H1 (cell line): ENCODE measurements around the gene PCDHGB5. TPM values are rescaled to one million over a fixed set of nuclear protein-coding genes. Genes with fewer than 3 reads are reported as not detected.

ENCODE experiments used
- BRCA1 ChIP-seq: IDR thresholded peaks from 2 replicates; pipeline ENCODE4 v1.6.1; 2012; ENCODE audit warnings: low read depth, low read length, improper control_type of control experiment
- CBX5 ChIP-seq: fragments of 300-800, 300-1000 bp; sonication (generic); IDR thresholded peaks from 2 replicates; pipeline ENCODE4 v1.7.1; 2016; ENCODE audit warnings: antibody characterized with exemption, low read length, low read depth
- CBX8 ChIP-seq: fragments of 300-800, 300-1000 bp; sonication (generic); IDR thresholded peaks from 2 replicates; pipeline ENCODE4 v1.7.1; 2016; ENCODE audit warnings: low read depth, low read length, borderline replicate concordance
- CREB1 ChIP-seq: IDR thresholded peaks from 2 replicates; pipeline ENCODE4 v1.6.1; 2012; ENCODE audit warnings: inconsistent platforms
- CTBP2 ChIP-seq: IDR thresholded peaks from 2 replicates; pipeline ENCODE4 v1.7.0; 2011; ENCODE audit warnings: borderline replicate concordance, mild to moderate bottlenecking, moderate library complexity, mixed read lengths, low read length; ENCODE audit not compliant: insufficient read depth, insufficient read length
- EZH2 ChIP-seq: fragments of 200-600 bp; sonication (generic); IDR thresholded peaks from 2 replicates; pipeline ENCODE4 v1.7.1; 2012; ENCODE audit warnings: low read depth, mild to moderate bottlenecking, moderate library complexity, low read length, inconsistent platforms; ENCODE audit not compliant: severe bottlenecking
- MAFK ChIP-seq: IDR thresholded peaks from 2 replicates; pipeline ENCODE4 v1.6.1; 2012; ENCODE audit warnings: low read depth, mild to moderate bottlenecking, improper control_type of control experiment, low read length
- POLR2AphosphoS5 ChIP-seq: IDR thresholded peaks from 2 replicates; pipeline ENCODE4 v1.6.1; 2011; ENCODE audit warnings: low read depth, low read length
- RAD21 ChIP-seq, 2 experiments: IDR thresholded peaks in 1 of 2; conservative IDR thresholded peaks in 1 of 2; 2 replicates each; pipeline ENCODE4 v1.6.1; 2011; ENCODE audit warnings: low read depth in 2 of 2, low read length in 2 of 2, improper control_type of control experiment in 1 of 2, inconsistent platforms in 1 of 2, mild to moderate bottlenecking in 1 of 2, moderate library complexity in 1 of 2
- SP2 ChIP-seq: IDR thresholded peaks from 2 replicates; pipeline ENCODE4 v1.6.1; 2012; ENCODE audit warnings: mild to moderate bottlenecking, low read length, inconsistent platforms
- polyA plus RNA-seq, 7 experiments: library from polyadenylated mRNA; depleted of rRNA in 3 of 7; stranded (reverse) in 5 of 7; unstranded in 2 of 7; fragments of >200 nt in 5 of 7; fragments of 200-250 nt in 2 of 7; gene quantifications; 1 replicate in 5 of 7; 2 replicates in 1 of 7; 4 replicates in 1 of 7; pipeline versions ENCODE4 v1.2.1 to v1.2.3, GENCODE V29; 2011 to 2013; ENCODE audit warnings: missing spikeins in 2 of 7, mixed read lengths in 2 of 7
- total RNA-seq: library from RNA; stranded (reverse); fragmentation: NEBNext Ultra II Directional; extraction: Animal tissue kit (Norgen Biotek cat#: 25700); gene quantifications from 2 replicates; pipeline ENCODE4 v1.2.1, GENCODE V29; 2021
- TF ChIP-seq, protein P1 (sequence below), 3 experiments: IDR thresholded peaks; 1 replicate in 2 of 3; 2 replicates in 1 of 3; pipeline versions ENCODE4 v1.5.1 to v1.6.1; 2011; ENCODE audit warnings: low read length in 3 of 3, mild to moderate bottlenecking in 3 of 3, inconsistent platforms in 2 of 3, low read depth in 1 of 3, moderate library complexity in 1 of 3; ENCODE audit not compliant: insufficient read depth in 1 of 3; ENCODE audit errors: control extremely low read depth in 1 of 3

PCDHGB5 gene
- total and polyA plus RNA-seq, 2 of the 8 experiments (the other 6 are each of a cell fraction or from before 2014, with no cell fraction given), result 1.1 to 2.6 TPM

DNA sequence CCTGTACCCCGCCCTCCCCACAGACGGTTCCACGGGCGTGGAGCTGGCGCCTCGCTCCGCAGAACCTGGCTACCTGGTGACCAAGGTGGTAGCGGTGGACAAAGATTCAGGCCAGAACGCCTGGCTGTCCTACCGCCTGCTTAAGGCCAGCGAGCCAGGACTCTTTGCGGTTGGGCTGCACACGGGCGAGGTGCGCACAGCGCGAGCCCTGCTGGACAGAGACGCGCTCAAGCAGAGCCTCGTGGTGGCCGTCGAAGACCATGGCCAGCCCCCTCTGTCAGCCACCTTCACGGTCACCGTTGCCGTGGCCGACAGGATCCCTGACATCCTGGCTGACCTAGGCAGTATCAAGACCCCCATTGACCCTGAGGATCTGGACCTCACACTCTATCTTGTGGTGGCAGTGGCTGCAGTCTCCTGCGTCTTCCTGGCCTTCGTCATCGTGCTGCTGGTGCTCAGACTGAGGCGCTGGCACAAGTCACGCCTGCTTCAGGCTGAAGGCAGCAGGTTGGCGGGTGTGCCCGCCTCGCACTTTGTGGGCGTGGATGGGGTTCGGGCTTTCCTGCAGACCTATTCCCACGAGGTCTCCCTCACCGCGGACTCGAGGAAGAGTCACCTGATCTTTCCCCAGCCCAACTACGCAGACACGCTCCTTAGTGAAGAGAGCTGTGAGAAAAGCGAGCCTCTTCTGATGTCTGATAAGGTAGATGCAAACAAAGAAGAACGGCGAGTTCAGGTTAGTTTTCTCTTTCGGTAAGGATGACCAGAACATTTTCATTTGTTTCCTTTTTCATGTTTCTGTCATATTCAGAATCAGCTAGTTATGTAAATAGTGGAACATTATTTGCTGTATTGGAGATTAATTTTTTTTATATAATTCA, 31.5 kb upstream of the PCDHGB5 start (continued):
- TF ChIP-seq CBX5, result no peak
- TF ChIP-seq POLR2AphosphoS5, result no peak
- no peak for TF ChIP-seq RAD21 (IDR thresholded peaks at IDR 0.05 in 1 of 2, conservative IDR thresholded peaks at IDR 0.05 in 1 of 2; ENCODE audit: low read depth in 2 of 2, low read length in 2 of 2)
- no peak for TF ChIP-seq BRCA1
- TF ChIP-seq SP2, result no peak
- no peak for TF ChIP-seq CREB1
- TF ChIP-seq EZH2, result no peak
- no peak for TF ChIP-seq MAFK
- TF ChIP-seq, protein P1, sequence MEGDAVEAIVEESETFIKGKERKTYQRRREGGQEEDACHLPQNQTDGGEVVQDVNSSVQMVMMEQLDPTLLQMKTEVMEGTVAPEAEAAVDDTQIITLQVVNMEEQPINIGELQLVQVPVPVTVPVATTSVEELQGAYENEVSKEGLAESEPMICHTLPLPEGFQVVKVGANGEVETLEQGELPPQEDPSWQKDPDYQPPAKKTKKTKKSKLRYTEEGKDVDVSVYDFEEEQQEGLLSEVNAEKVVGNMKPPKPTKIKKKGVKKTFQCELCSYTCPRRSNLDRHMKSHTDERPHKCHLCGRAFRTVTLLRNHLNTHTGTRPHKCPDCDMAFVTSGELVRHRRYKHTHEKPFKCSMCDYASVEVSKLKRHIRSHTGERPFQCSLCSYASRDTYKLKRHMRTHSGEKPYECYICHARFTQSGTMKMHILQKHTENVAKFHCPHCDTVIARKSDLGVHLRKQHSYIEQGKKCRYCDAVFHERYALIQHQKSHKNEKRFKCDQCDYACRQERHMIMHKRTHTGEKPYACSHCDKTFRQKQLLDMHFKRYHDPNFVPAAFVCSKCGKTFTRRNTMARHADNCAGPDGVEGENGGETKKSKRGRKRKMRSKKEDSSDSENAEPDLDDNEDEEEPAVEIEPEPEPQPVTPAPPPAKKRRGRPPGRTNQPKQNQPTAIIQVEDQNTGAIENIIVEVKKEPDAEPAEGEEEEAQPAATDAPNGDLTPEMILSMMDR (IDR thresholded peaks at IDR 0.05; ENCODE audit: control extremely low read depth in 1 of 3, insufficient read depth in 1 of 3, low read depth in 1 of 3, low read length in 3 of 3), result no peak
- no peak for TF ChIP-seq CTBP2
- TF ChIP-seq CBX8, result no peak
